Testis (tissue), 3 donors: Measurements from ENCODE around the gene PAN3. TPM values are rescaled to one million over a fixed set of nuclear protein-coding genes. Genes with fewer than 3 reads are reported as not detected.

Experiments used
- DNase-seq: peaks from one replicate; pipeline ENCODE4 v3.0.0-alpha.2; 2019
- H3K27ac ChIP-seq, 2 donors: fragments of 200-600 bp; sonication (generic); one replicate each; pipeline ENCODE4 v1.5.1; 2019
- H3K27me3 ChIP-seq: fragments of 200-600 bp; sonication (generic); one replicate; pipeline ENCODE4 v1.5.1; 2019
- H3K36me3 ChIP-seq: fragments of 200-600 bp; sonication (generic); one replicate; pipeline ENCODE4 v1.5.1; 2017; ENCODE audit warnings: low read depth; ENCODE audit errors: missing control alignments
- H3K4me1 ChIP-seq: fragments of 200-600 bp; sonication (generic); one replicate; pipeline ENCODE4 v1.5.1; 2019
- H3K4me3 ChIP-seq, 2 donors: fragments of 200-600 bp; sonication (generic); one replicate each; pipeline ENCODE4 v1.5.1; 2017 to 2019
- H3K9me3 ChIP-seq: fragments of 200-600 bp; sonication (generic); one replicate; pipeline ENCODE4 v1.5.1; 2017
- CTCF ChIP-seq, 3 experiments: fragments of 450-650 bp in 2 of 3; fragments of 200-600 bp in 1 of 3; sonication (generic) in 1 of 3; IDR thresholded peaks; one replicate each; pipeline ENCODE4 v1.5.1; 2016 to 2019; ENCODE audit warnings: antibody characterized with exemption in 3 of 3, mild to moderate bottlenecking in 2 of 3, moderate library complexity in 1 of 3
- POLR2A ChIP-seq: fragments of 450-650 bp; IDR thresholded peaks from one replicate; pipeline ENCODE4 v1.6.1; 2017; ENCODE audit warnings: antibody characterized with exemption, mild to moderate bottlenecking, moderate library complexity
- WGBS, 2 donors: methylation state at CpG; one replicate each; pipeline ENCODE4 v1.1.5; 2018; 5-methylcytosine and 5-hydroxymethylcytosine counted together
- intact Hi-C: fragments of 100-400 bp; cut with DNase I; formaldehyde crosslinking; loops from one replicate; pipeline ENCODE4 v1.15.1; 2023; ENCODE audit warnings: low total_unique reads
- polyA plus RNA-seq: library from polyadenylated mRNA; stranded (reverse); fragments of 350-450 nt; fragmentation: Illumina TruSeq; extraction: RNeasy Lipid Tissue Mini Kit (QIAGEN cat#74804); gene quantifications from one replicate; pipeline ENCODE4 v1.2.3, GENCODE V29; 2014; ENCODE audit warnings: low read depth, low replicate concordance; ENCODE audit not compliant: insufficient read depth
- total RNA-seq, 2 donors: library from RNA; depleted of rRNA; stranded (reverse); fragments of >200 nt; gene quantifications; one replicate each; pipeline ENCODE4 v1.2.3, GENCODE V29; 2016

Gene PAN3
- total and polyA plus RNA-seq, 3 donors from 2014 or later = 30.2 to 76.2 (median 74.8) TPM

DNA sequence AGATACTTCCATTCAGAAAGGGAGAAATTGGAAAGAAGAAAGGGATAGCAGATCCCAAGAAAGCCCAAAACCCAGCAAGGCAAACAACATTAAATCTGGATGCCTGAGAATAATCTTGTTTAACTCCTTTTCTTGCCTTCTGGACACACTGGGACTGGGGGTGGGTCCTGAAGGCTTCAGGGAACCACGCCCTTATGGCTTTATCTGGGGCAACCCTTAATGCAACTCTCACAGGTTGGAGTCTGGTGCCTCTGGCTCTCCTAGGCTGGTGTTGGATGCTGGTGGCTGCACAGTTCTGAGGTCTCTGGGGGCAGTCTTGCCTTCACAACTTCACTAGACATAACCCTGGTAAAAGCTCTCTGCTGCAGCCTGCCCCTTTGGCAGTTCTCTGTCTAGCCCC lies 27.9 kb downstream of the PAN3 start:
- intact Hi-C loops = no loop called here
- WGBS, 2 donors = 86 to 100% methylated on average over 1 of the region's 1 CpG
- Histone ChIP-seq H3K27ac (no peak overlapping the region), H3K27me3 (no peaks in the 10 kb centered on the region), H3K36me3 (no peaks in the 10 kb centered on the region), H3K9me3 (no peaks in the 10 kb centered on the region), H3K4me1 (no peaks in the 10 kb centered on the region), H3K4me3 (no peak overlapping the region)
- no peak for DNase-seq
- TF ChIP-seq POLR2A (no peak), CTCF (IDR thresholded peaks at IDR 0.05) (no peak)

- no peaks in the 10 kb centered on the region for H3K9me3 ChIP-seq
- H3K4me1 ChIP-seq = no peaks in the 10 kb centered on the region
- intact Hi-C loops = no loop called here
- H3K36me3 ChIP-seq = no peaks in the 10 kb centered on the region
- TF ChIP-seq CTCF (IDR thresholded peaks at IDR 0.05) = no peak
- no peak for TF ChIP-seq POLR2A
- WGBS, 2 donors = 90 to 94% methylated on average over 5 of the region's 5 CpGs
- no peak overlapping the region for H3K27ac ChIP-seq
- H3K4me3 ChIP-seq = no peak overlapping the region
- DNase-seq = no peak
- no peaks in the 10 kb centered on the region for H3K27me3 ChIP-seq
Observed at GRCh38 chr13:28171266-28171665, 32.9 kb downstream of the PAN3 start.

- no peaks in the 10 kb centered on the region for H3K4me1 ChIP-seq
- DNase-seq = no peak
- H3K4me3 ChIP-seq = no peak overlapping the region
- TF ChIP-seq CTCF (IDR thresholded peaks at IDR 0.05) (no peak), POLR2A (no peak)
- WGBS, 2 donors = 40 to 42% methylated on average over 2 of the region's 2 CpGs
- H3K36me3 ChIP-seq = no peaks in the 10 kb centered on the region
- H3K27me3 ChIP-seq = no peaks in the 10 kb centered on the region
- intact Hi-C loops = no loop called here
- no peak overlapping the region for H3K27ac ChIP-seq
- H3K9me3 ChIP-seq = no peaks in the 10 kb centered on the region
Observed at GRCh38 chr13:28172947-28173346, 34.6 kb downstream of the PAN3 start.

GRCh38 chr13:28173793-28174192 lies 35.4 kb downstream of the PAN3 start:
- no peak for DNase-seq
- no peaks in the 10 kb centered on the region for H3K27me3 ChIP-seq
- no peak for TF ChIP-seq POLR2A
- no peak for TF ChIP-seq CTCF (IDR thresholded peaks at IDR 0.05)
- no peak overlapping the region for H3K27ac ChIP-seq
- H3K9me3 ChIP-seq = no peaks in the 10 kb centered on the region
- intact Hi-C loops = no loop called here
- no peak overlapping the region for H3K4me3 ChIP-seq
- no peaks in the 10 kb centered on the region for H3K4me1 ChIP-seq
- no peaks in the 10 kb centered on the region for H3K36me3 ChIP-seq

- no peak overlapping the region for H3K27ac ChIP-seq
- H3K27me3 ChIP-seq = no peaks in the 10 kb centered on the region
- intact Hi-C loops = no loop called here
- H3K36me3 ChIP-seq = no peaks in the 10 kb centered on the region
- H3K4me1 ChIP-seq = no peaks in the 10 kb centered on the region
- DNase-seq = no peak
- TF ChIP-seq CTCF (IDR thresholded peaks at IDR 0.05) (no peak), POLR2A (no peak)
- no peak overlapping the region for H3K4me3 ChIP-seq
- H3K9me3 ChIP-seq = no peaks in the 10 kb centered on the region
Observed at GRCh38 chr13:28177327-28177726, 39.0 kb downstream of the PAN3 start.
